SKM-1 (cell line): ENCODE results near the gene ZMYND8.

Source experiments
- DNase-seq: peaks from one replicate; lab custom pipeline; 2025; ENCODE audit not compliant: unreplicated experiment; lab: John Stamatoyannopoulos, UW

Gene ZMYND8

DNA sequence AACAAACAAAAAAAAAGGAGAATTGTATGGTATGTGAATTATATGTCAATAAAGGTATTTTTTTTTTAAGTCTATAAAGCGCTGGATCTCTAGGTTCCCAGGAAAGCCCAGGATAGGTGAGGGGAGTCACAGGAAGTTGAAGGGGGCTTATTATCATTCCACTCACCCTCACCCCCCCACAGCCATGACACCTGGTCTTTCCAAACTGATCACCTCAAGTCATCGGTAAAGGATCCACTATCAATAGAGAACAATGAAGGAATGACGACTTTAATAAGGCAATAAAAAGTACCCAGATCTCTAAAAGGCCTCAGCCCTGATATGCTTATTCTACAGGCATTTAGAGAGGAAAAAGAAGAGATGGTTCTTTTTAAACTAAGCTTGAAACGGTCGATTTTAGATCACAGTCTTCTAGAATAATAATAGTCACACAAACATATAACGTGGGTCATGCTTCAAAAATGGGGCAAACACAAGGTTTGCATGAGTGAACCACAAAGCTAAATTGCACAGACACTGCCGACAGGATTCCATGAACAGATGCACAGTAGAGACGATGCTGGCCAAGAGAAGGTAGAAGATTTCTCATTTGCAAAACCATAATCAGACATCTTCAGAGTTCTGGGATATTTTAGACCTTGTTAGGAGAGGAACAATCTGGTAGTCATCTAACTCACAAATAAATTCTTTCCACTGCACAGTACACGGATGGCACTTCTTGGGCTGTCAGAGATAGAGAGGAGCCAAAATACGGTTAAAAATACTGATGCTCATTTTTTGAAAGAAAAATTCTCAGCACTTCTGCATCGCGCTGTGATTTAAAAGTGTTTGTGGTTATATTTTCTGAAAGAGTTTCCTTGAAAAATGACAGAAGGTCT, 21.0 kb downstream of the ZMYND8 start:
- DNase-seq = no peak

DNA sequence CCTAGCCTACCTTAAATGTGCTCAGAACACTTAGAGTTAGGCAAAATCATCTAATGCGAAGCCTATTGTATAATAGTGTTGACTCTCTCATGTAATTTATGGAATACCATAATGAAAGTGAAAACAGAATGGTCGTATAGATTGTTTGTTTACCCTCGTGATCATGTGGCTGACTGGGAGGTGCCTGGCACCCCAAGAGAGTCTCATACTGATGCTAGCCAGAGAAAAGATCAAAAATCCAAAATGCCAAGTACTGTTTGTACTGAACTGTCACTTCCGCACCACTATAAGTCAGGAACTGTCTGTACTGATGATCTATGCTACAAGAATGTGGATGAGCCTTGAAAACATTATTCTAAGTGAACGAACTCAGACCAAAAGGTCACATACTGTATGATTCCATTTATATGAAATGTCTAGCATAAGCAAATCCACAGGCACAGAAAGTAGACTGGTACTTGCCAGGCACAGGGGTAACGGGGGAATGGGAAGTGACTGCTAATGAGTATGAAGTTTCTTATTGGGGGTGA, 22.4 kb downstream of the ZMYND8 start:
- no peak for DNase-seq

DNA sequence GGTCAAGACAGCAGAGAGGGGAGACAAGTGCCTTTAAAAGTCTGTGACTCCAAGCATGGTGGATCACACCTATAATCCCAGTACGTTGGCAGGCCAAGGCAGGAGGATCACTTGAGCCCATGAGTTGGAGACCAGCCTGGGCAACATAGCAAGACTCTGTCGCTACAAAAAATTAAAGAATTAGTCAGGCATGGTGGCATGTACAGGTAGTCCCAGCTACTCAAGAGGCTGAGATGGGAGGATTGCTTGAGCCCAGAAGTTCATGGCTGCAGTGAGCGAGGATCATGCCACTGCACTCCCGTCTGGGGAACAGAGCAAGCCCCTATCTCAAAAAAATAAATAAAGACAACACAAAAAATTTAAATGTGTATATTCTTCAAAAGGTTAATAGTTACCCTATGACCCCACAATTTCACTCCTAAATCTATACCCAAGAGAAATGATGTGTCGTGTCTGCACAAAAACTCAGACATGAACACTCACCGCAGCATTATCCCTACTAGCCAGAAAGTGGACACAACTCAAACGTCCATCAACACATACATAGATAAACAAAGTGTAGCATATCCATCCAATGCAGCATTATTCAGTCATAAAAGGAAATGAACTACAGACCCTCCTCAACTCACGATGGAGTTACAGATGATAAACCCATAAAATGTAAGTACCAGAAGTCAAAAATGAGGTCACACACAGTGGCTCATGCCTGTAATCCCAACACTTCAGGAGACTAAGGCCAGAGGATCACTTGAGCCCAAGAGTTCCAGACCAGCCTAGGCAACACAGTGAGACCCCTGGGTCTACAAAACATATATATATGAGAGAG, 23.9 kb downstream of the ZMYND8 start:
- DNase-seq = no peak

DNA sequence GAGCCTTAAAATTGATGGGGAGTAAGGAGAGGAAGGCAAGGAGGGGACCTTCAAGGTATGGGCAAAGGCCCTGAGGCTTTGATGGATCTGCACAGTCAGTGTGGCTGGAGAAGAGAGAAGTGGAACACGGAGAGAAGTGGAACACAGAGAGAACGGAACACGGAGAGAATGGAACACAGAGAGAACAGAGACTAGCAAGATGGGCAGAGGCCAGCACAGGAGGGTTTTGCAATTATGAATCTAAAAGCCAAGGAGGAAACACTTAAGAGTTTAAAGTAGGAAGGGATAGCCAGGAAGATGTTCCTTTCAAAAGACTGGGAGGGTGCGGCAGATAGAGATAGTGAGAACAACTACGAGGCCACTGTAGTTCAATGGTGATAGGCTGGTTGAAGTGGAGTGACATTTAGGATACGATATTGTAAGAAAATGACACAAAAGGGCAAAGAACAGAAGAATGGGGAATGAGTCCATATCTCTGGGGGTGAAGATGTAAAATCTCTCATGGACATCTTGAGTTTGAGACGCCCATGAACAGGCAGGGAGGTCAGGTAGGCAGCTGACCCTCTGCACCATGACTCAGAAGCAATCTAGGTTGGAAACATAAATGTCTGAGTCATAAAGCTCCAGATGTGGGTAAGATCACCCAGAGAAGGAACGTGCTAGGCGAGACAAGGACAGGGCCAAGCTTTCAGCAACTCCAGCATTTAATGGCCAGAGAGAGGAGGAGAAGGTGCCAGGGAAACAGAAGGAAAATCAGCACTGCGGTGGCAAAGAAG, 25.4 kb downstream of the ZMYND8 start:
- no peak for DNase-seq

DNA sequence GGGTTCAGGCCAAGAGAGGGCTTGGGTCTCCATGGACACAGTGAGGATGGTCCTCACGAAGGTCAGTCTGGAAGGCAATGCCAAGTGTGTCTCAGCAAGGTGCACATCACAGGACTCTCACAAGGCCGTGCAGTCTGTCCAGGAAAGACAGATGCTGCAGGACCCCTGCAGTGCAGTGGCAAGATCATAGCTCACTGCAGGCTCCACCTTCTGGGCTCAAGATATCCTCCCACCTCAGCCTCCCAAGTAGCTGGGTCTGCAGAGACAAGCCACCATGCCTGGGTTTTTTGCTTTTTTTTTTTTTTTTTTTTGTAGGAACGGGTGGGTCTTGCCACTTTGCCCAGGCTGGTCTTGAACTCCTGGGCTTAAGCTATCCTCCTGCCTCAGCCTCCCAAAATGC, 26.4 kb downstream of the ZMYND8 start:
- DNase-seq = no peak

DNA sequence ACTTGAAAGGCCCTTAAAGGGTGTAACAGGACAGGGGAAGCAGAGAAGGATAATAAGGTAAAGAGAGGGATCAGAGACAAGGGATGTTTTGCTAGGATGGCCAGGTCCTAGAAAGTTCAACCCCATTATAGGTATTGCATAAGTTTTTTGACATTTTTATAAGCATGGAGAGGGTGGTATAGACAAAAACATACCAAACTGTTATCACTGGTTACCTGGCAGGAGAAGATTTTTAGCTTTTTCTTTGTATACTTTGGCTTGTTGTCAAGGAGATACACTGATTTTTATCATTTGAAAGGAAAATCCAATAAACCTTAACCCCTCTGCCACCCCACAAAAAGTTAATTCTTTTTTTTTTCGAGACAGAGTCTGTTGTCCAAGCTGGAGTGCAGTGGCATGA, 28.4 kb downstream of the ZMYND8 start:
- DNase-seq = no peak

DNA sequence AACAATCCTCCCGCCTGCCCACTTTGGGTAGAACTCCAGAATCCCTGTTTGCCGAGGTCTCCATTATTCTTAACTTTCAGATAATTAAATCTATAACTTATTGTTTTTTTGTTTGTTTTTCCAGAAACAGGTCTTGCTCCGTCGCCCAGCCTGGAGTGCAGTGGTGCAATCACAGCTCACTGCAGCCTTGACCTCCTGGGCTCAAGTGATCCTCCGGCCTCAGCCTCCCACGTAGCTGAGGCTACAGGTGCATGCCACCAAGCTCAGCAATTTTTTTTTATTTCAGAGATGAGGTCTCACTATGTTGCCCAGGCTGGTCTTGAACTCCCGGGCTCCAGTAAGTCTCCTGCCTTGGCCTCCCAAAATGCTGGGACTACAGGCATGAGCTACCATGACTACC, 28.8 kb downstream of the ZMYND8 start:
- no peak for DNase-seq

DNA sequence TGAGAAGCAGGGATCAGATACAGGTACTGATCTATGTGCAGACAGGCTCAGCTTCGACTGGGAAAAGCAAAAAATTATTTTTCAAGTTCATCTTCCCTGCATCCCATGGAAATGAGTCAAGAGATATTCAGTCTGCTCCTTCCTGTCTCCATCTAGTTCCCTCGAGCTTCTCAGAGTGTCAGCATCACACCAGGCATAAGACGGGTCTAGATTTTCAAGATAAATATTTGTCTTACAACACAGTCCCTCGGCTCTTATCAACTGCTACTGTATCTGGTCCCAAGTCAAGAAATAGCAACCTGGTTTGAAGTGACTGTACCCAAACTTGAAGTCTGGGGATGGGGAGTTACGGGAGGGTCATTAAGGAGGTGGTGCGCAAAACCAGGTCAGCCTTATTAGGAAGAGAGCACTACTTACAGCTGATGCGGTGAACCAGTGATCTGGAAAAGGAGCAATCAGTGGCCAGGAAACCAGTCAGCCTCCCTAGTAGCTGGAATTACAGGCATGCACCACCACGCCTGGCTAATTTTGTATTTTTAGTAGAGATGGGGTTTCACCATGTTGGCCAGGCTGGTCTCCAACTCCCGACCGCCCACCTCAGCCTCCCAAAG, 29.7 kb downstream of the ZMYND8 start:
- no peak for DNase-seq

DNA sequence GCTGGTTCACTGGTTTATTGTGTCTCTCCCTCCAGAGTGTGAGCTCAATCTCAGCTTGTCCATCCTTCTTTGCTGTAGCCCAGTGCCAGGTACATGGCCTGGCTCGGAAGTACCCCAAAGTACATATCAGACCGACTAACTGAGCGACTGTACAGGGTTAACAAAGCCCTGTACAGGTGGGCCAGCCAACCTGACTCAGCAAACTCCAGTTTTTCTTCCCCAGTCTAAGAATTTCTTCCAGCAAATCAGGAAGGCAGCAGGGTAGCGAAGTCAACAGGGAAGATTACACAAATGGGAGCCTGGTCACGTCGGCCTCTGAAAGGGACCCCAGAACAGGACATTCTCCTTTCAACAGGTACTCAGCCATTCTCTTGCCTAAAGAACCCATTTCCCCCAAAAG, 31.3 kb downstream of the ZMYND8 start:
- no peak for DNase-seq

DNA sequence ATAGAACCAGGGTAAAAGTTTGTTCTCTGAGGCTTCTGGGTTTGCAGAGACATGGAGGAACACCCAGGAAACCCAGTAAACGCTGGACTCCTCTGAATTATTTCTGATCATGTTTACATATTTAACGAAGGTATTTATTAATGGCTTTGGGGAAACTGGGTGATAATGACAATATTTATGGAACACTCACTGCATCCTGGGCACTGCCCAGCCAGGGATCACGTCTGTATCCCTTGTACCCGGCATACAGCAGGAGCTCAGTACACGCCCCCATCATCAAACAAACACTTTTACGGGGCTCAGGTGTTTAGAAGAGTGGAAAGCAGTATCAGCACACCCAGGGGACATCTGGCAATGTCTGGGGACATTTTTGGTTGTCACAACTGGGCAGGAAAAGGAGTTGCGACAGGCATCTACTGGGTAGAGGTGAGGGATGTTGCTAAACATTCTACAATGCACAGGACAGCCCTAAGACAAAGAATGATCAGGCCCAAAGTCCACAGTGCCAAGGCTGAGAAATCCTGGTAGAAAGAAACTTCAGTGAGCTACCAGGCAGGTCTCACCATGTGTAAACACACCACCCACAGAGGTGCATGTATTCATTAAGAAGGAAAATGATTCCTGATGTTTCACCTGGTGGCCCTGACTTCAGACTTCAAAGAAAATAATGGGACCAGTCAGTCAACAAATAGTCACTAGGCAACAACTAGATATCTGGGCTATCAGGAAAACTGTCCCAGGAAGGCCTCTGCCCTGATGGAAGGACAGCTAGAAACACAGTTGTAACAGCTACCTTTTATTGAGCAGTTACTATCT, 35.3 kb downstream of the ZMYND8 start:
- DNase-seq = peak; percentile 8

DNA sequence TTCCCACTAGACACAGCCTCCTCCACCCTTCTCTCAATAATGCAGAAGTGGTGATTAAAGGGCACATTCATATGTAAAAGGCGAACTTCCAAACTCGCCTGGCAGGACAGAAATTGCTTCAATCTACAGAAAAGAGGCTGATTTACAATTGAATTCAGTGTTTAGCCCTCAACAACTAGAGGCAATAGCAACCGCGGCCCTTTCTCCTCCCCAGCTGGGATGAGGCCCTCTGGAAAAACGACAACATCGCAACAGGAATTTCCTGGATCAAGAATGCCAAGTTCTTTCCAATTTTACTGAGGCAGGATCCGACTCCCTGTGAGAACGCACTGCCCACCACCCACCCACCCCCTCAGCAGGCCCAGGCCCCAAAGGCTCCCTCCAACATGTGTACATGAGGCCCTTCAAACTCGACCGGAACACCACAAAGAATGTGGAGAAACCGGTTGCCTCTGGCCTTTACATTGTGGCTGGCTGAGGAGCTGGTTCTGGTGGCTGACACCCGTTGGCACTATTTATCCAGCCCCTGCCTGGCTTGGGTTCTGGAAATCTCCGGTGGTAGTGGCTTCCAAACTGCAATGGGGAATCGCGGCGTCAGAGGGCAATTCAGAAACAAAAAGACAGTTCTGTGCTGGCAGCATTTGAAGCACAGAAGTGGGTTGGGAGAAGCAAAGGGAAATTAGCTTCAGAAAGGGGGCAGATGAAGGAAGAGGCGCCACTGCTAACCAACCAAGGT, 36.8 kb downstream of the ZMYND8 start:
- no peak for DNase-seq

DNA sequence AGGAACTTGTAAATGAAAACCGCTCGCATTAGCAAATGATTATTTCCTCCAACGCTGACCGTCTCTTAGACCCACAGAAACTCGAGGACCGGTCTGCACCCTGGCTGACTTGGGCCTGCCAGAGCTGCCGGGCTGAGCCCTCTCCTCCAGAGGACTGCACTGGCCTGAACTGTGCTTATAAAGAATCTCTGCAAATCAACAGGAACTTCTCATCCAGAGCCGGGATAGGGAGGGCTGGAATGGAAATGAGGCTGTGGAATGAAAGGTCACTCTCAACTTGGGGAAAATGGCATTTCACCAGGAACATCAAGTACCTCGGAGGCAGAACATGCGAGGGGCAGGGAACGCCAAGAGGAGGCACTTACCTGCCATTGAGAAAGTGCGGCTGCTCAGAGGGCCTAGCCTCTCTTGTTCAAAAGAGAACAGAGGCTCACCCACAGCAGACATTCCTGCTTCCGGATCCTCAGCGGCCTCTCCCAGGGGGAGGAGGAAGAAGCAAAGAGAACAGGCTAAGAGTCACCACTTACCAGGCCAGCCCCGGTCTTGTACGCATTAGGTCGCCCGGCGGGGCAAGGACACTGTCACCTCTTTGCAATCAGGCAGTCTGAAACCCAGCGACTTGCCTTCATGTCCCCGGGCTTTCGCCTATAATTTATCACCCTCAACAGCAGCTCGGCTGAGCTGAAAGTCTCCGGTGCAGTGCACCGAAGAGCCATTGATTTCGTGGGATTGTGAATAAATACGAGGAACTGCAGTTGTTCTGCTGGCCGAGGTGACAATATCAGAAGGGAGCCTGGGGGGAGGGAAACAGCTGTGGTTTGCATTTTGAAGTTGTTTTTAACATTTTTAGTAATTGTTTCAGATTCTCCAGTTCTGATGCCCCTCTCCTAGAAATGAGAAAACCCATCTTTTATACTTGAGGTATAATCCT, 37.6 kb downstream of the ZMYND8 start:
- peak; percentile 23 for DNase-seq

DNA sequence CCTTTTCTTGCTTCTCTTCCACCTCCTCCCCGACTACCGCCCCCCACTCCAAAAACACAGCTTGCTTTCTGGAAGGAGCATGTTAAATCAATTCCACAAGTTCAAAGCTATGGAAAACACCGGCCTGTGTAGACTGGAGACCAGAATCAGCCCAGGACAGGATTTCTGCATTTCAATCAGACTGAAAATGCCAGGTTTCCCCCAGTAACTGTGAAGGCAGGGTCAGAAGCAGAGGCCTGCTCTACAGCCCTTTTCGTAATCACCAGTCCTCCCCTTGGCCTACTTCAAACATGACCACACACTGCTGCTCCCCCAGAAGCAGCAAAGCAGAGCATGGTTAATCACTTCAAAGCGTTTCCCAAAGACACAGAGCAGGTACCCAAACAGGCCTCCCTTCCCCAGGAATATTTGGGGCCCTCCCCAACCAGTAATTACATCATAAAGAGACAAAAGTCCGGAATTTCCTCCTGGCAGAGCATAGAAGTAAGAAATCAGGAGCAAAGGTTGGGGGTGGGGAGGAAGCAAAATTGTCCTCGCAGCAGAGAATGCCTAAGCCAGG, 38.4 kb downstream of the ZMYND8 start:
- peak; percentile 20 for DNase-seq

DNA sequence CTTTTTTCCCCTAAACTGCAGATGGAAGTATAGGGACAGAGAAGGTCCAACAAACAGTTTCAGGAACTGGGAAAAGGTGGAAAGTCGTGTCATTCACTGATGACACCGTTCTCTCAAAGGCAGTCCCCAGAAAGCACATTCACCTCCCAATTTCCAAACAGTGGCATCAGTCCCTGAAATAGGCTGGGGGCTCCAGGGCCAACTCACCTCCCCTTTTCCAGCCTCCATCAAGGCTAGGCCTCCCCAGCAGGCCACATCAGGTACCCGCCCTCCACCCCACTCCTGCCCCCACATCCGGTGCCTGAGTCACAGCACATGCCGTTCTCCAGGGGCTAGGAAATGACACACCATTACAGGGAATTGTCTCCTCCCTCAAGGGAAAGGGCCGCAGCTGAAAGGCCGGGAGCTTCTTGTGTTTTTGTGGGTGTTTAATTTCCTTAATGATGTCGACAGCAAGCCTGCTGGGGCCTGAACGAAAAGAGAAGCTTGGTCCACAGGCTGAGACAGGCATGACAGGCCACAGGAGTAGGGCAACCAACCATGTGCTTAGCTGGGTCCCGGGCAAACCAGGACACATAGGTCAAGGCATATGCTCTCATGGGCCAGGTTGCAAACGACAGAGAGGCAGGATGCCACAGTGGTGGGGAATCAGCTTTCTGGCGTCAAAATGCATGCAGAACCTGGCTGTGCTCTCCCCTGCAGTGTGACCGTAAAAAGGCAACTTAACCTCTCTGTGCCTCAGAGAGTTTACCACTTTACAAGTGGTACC, 39.2 kb downstream of the ZMYND8 start:
- peak; percentile 21 for DNase-seq

DNA sequence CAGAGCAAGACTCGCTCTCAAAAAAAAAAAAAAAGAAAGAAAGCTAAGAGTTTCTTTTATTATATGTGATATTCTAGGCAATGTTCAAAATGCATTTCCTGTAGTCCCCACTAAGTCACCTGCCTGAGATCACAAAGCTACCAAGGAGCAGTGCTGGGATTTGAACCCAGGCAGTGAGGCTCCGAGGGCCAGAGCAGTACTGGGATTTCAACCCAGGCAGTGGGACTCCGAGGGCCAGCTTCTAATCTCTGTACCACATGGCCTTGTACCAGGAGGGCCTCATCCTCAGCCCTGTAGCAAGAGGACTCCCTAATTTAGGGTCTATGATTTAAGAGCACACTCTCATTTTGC, 39.7 kb downstream of the ZMYND8 start:
- DNase-seq = no peak

DNA sequence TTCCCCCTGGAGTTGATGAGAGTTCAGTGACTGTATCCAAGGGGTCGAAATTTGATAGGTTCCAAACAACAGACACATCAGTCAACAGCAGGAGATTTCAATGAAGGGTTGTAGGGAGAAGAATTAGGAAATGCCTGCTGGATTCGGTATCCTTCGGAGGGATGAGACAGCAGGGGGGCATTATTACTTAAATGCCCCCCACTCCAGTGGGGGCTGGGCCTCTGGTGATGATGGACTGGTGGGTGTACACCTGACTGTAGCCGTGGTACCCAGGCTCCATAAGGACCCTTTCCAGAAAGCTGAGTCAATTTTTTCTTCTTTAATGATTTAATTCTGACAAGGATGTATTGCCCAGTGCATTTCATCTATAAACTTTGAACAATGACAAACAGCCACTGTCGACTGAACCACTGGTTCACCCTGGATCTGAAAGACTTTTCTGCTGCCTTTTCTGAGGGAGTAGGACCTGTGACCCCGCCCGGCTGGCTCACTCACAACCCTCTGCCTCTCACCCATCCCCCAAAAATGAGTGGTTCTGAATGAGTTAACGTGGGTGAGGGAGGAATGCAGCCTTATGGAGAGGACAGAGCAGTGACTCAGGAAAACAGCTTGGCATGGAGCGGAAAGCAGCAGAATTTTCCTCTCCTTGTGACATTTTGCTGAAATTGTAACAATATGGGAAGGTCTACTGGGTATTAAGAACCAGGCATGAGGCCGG, 41.0 kb downstream of the ZMYND8 start:
- DNase-seq = no peak
